ENCODE data around the gene GALNT11.

GALNT11 gene

DNA sequence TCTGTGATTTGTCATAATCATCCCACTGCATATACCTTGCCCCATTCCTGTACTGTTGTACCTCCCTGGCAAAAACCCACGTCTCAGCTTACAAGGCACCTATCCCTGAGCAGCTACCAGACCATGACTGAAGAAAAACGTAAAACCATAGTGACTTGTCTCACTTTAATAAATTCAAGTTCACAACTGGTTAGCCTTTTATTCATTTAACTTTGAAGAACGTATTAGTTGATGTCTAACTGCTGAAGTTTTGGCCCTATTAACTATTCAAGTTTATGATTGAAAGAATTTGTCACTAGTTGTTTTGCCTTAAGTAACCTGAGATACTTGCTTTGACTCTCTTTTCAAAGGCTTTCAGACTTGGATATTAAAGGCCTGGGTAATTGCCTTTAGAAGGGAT is 59.7 kb downstream of the GALNT11 start:
- Histone ChIP-seq H3K36me3 (ENCODE audit: control insufficient read depth in 5 of 5, insufficient read depth in 5 of 5, low read length in 5 of 5) (no peaks in the 10 kb centered on the region), H3K27ac (ENCODE audit: low read depth, low read length) (no peak overlapping the region), H3K9ac (ENCODE audit: low read length in 5 of 5) (no peak overlapping the region), H3K4me1 (ENCODE audit: control insufficient read depth in 5 of 5, insufficient read depth in 5 of 5, low read length in 5 of 5) (peaks cover 0 to 6% (median 3%) of the 10 kb centered on the region in 5 donors), H3K9me3 (ENCODE audit: control insufficient read depth in 5 of 5, low read length in 5 of 5) (peaks cover 0 to 11% (median 7%) of the 10 kb centered on the region in 5 donors), H3K4me3 (ENCODE audit: low read depth in 1 of 5, low read length in 5 of 5) (no peak overlapping the region), H3K27me3 (ENCODE audit: control insufficient read depth in 5 of 5, insufficient read depth in 4 of 5, low read length in 5 of 5) (no peaks in the 10 kb centered on the region)

DNA sequence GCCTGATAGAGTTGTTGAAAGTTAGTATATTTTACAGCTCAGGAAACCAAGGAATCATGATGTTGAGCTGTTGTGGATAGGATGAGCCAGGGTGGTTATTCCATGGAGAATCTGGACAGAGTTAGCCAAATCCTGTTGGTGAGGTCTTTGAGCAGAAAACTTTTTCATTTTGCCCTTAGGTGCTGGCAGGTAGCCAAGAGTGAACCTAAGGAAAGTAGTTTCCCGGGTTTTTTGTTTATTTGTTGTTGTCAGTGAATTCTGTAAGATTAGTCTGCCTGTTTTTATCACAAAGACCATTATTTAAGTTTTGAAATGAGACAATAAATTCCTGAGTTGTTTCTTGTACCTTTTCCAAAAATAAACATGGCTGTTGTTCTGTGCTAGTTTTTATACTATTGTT is 61.0 kb downstream of the GALNT11 start:
- Histone ChIP-seq H3K4me3 (ENCODE audit: low read depth in 1 of 5, low read length in 5 of 5) (no peak overlapping the region), H3K9me3 (ENCODE audit: control insufficient read depth in 5 of 5, low read length in 5 of 5) (peaks cover 0 to 11% (median 7%) of the 10 kb centered on the region in 5 donors), H3K27ac (ENCODE audit: low read depth, low read length) (no peak overlapping the region), H3K36me3 (ENCODE audit: control insufficient read depth in 5 of 5, insufficient read depth in 5 of 5, low read length in 5 of 5) (no peaks in the 10 kb centered on the region), H3K4me1 (ENCODE audit: control insufficient read depth in 5 of 5, insufficient read depth in 5 of 5, low read length in 5 of 5) (peaks cover 0 to 6% (median 3%) of the 10 kb centered on the region in 5 donors), H3K9ac (ENCODE audit: low read length in 5 of 5) (no peak overlapping the region), H3K27me3 (ENCODE audit: control insufficient read depth in 5 of 5, insufficient read depth in 4 of 5, low read length in 5 of 5) (no peaks in the 10 kb centered on the region)

DNA sequence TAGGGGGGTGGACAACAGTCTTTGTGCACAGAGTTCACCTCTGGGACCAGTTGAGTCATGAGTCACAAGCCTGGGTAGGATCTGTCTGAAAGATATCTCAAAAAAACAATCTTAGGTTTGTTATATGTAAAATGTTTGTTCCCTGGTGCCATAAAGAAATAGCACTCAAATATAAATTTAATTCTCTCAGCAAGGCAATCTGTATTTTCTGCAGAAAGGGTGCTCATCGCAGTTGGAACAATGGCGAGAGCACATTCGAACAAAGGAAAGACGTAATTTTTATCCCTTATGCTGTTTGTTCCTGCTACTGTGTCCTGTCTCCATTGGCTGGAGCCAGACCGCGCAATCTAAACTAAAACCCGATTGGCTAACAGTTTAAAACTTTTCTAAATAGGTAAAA is 63.7 kb downstream of the GALNT11 start:
- Histone ChIP-seq H3K9ac (ENCODE audit: low read length in 5 of 5) (no peak overlapping the region), H3K36me3 (ENCODE audit: control insufficient read depth in 5 of 5, insufficient read depth in 5 of 5, low read length in 5 of 5) (no peaks in the 10 kb centered on the region), H3K9me3 (ENCODE audit: control insufficient read depth in 5 of 5, low read length in 5 of 5) (peaks cover 0 to 11% (median 7%) of the 10 kb centered on the region in 5 donors), H3K4me3 (ENCODE audit: low read depth in 1 of 5, low read length in 5 of 5) (no peak overlapping the region), H3K4me1 (ENCODE audit: control insufficient read depth in 5 of 5, insufficient read depth in 5 of 5, low read length in 5 of 5) (peaks cover 0 to 6% (median 0%) of the 10 kb centered on the region in 5 donors), H3K27ac (ENCODE audit: low read depth, low read length) (no peak overlapping the region), H3K27me3 (ENCODE audit: control insufficient read depth in 5 of 5, insufficient read depth in 4 of 5, low read length in 5 of 5) (no peaks in the 10 kb centered on the region)

DNA sequence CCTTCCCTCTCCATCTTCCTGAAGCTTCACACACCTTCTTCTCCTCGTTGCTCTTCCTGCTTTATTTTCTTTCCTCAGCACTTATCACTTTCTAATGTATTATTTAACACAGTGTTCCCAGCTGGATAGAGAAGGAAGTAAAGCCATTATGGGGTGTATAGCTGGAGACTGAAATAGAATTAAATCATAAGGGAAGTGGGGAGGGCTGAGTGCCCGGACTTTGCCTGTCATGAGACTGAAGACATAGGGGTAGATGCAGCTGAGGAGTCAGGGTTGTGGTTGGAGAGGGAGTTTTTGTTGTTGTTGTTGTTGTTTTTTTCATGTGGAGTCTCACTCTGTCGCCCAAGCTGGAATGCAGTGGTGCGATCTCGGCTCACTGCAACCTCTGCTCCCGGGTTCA is 65.3 kb downstream of the GALNT11 start:
- peaks cover 0 to 11% (median 7%) of the 10 kb centered on the region in 5 donors for H3K9me3 ChIP-seq (ENCODE audit: control insufficient read depth in 5 of 5, low read length in 5 of 5)
- H3K36me3 ChIP-seq (ENCODE audit: control insufficient read depth in 5 of 5, insufficient read depth in 5 of 5, low read length in 5 of 5): peaks cover 0 to 3% (median 0%) of the 10 kb centered on the region in 5 donors
- no peak overlapping the region for H3K27ac ChIP-seq (ENCODE audit: low read depth, low read length)
- no peaks in the 10 kb centered on the region for H3K27me3 ChIP-seq (ENCODE audit: control insufficient read depth in 5 of 5, insufficient read depth in 4 of 5, low read length in 5 of 5)
- H3K4me1 ChIP-seq (ENCODE audit: control insufficient read depth in 5 of 5, insufficient read depth in 5 of 5, low read length in 5 of 5): peaks cover 0 to 6% (median 0%) of the 10 kb centered on the region in 5 donors
- no peak overlapping the region for H3K9ac ChIP-seq (ENCODE audit: low read length in 5 of 5)
- H3K4me3 ChIP-seq (ENCODE audit: low read depth in 1 of 5, low read length in 5 of 5): no peak overlapping the region

DNA sequence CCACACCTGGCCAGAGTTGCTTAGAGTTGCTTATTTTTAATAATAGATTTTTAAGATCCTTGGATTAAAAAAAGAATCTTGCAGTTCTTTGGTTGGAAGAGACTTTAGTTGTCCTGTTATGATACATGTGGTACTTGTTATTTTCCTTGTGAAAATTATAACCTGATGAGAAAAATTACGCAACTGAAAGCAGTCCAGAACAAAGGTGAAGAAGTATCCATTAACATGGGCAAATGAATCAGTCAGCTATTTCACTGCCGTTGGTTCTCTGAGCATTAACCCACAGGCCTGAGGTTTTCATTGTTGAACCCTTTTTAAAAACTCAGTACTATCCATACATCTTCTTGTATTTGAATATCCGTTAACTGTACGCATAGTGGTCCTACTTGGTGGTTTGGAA is 68.2 kb downstream of the GALNT11 start:
- H3K27me3 ChIP-seq (ENCODE audit: control insufficient read depth in 5 of 5, insufficient read depth in 4 of 5, low read length in 5 of 5): no peaks in the 10 kb centered on the region
- peaks cover 0 to 8% (median 5%) of the 10 kb centered on the region in 5 donors for H3K9me3 ChIP-seq (ENCODE audit: control insufficient read depth in 5 of 5, low read length in 5 of 5)
- peaks cover 0 to 5% (median 4%) of the 10 kb centered on the region in 5 donors for H3K36me3 ChIP-seq (ENCODE audit: control insufficient read depth in 5 of 5, insufficient read depth in 5 of 5, low read length in 5 of 5)
- H3K9ac ChIP-seq (ENCODE audit: low read length in 5 of 5): no peak overlapping the region
- H3K4me3 ChIP-seq (ENCODE audit: low read depth in 1 of 5, low read length in 5 of 5): no peak overlapping the region
- H3K27ac ChIP-seq (ENCODE audit: low read depth, low read length): no peak overlapping the region
- peaks cover 0 to 6% (median 0%) of the 10 kb centered on the region in 5 donors for H3K4me1 ChIP-seq (ENCODE audit: control insufficient read depth in 5 of 5, insufficient read depth in 5 of 5, low read length in 5 of 5)

DNA sequence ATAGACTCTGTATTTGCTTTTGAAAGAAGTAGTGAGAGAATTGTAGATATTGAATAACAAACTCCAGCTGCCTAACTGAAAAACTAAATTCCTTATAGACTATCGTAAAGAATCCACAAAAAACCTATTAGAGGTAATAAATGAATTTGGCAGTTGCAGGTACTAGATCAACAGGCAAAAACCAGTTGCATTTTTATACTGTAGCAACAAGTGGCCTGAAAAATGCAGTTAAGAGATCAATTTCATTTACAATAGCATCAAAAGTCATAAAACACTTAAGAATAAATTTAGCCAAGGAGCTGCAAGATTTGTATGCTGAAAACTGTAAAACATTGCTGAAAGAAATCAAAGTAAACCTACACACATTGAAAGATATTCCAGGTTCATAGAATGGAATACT is 70.3 kb downstream of the GALNT11 start:
- no peak overlapping the region for H3K4me3 ChIP-seq (ENCODE audit: low read depth in 1 of 5, low read length in 5 of 5)
- H3K4me1 ChIP-seq (ENCODE audit: control insufficient read depth in 5 of 5, insufficient read depth in 5 of 5, low read length in 5 of 5): peaks cover 0 to 3% (median 0%) of the 10 kb centered on the region in 5 donors

DNA sequence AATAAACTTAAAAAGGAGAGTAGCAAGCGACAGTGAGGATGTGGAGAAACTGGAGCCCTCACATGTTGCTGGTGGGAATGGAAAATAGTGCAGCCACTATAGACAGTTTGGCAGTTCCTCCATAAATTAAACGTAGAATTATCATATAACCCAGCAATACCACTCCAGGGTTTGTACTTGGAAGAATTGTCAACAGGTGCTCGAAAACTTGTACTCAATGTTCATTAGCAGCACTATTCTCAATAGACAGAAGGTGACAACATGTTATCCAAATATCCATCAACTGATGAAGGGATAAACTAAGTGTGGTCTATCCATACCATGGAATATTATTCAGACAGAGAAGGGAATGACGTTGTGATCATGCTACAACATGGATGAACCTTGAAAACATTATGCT is 71.9 kb downstream of the GALNT11 start:
- Histone ChIP-seq H3K27me3 (ENCODE audit: control insufficient read depth in 5 of 5, insufficient read depth in 4 of 5, low read length in 5 of 5) (no peaks in the 10 kb centered on the region), H3K4me3 (ENCODE audit: low read depth in 1 of 5, low read length in 5 of 5) (no peak overlapping the region), H3K9ac (ENCODE audit: low read length in 5 of 5) (no peak overlapping the region), H3K36me3 (ENCODE audit: control insufficient read depth in 5 of 5, insufficient read depth in 5 of 5, low read length in 5 of 5) (peaks cover 4 to 14% (median 11%) of the 10 kb centered on the region in 5 donors), H3K9me3 (ENCODE audit: control insufficient read depth in 5 of 5, low read length in 5 of 5) (no peaks in the 10 kb centered on the region), H3K27ac (ENCODE audit: low read depth, low read length) (no peak overlapping the region), H3K4me1 (ENCODE audit: control insufficient read depth in 5 of 5, insufficient read depth in 5 of 5, low read length in 5 of 5) (no peaks in the 10 kb centered on the region)

More for the DNA sequence above, 70.3 kb downstream of the GALNT11 start:
- no peaks in the 10 kb centered on the region for H3K9me3 ChIP-seq (ENCODE audit: control insufficient read depth in 5 of 5, low read length in 5 of 5)
- no peak overlapping the region for H3K27ac ChIP-seq (ENCODE audit: low read depth, low read length)
- H3K36me3 ChIP-seq (ENCODE audit: control insufficient read depth in 5 of 5, insufficient read depth in 5 of 5, low read length in 5 of 5): peaks cover 0 to 7% (median 6%) of the 10 kb centered on the region in 5 donors
- H3K9ac ChIP-seq (ENCODE audit: low read length in 5 of 5): no peak overlapping the region
- no peaks in the 10 kb centered on the region for H3K27me3 ChIP-seq (ENCODE audit: control insufficient read depth in 5 of 5, insufficient read depth in 4 of 5, low read length in 5 of 5)

DNA sequence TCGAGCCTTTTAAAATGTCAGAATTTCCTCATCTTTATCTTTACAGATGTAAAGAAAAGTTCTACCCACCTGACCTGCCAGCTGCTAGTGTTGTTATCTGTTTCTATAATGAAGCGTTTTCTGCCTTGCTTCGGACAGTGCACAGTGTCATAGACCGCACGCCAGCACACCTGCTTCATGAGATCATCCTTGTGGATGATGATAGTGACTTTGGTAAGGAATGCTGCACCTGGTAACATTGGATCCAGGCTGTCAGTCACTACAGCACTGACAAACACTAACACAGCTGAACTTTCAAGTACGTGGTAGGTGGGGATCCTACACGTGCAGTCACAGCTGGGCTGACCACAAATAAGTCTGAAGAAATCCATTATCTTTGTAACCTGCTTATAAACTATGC is 77.6 kb downstream of the GALNT11 start:
- Histone ChIP-seq H3K9me3 (ENCODE audit: control insufficient read depth in 5 of 5, low read length in 5 of 5) (no peaks in the 10 kb centered on the region), H3K27ac (ENCODE audit: low read depth, low read length) (no peak overlapping the region), H3K27me3 (ENCODE audit: control insufficient read depth in 5 of 5, insufficient read depth in 4 of 5, low read length in 5 of 5) (no peaks in the 10 kb centered on the region), H3K9ac (ENCODE audit: low read length in 5 of 5) (no peak overlapping the region), H3K36me3 (ENCODE audit: control insufficient read depth in 5 of 5, insufficient read depth in 5 of 5, low read length in 5 of 5) (peaks cover 20 to 43% (median 31%) of the 10 kb centered on the region in 5 donors), H3K4me3 (ENCODE audit: low read depth in 1 of 5, low read length in 5 of 5) (no peak overlapping the region), H3K4me1 (ENCODE audit: control insufficient read depth in 5 of 5, insufficient read depth in 5 of 5, low read length in 5 of 5) (no peaks in the 10 kb centered on the region)

DNA sequence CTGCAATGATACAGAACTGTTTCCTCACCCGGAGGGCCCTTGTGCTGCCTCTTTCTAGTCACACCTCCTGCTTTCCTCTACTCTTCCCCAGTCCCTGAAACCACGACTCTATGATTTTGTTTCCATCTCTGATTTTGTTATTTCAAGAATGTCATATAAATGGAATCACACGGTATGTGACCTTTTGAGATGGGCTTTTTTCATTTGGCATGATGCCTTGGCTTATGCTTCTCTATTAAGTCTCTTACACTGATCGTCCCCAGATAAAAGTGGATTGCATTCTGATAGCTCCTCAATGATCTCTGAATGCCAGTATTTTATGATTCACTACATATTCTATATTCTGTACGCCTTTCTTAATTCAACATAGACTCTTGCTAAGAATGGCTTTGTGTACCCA is 78.2 kb downstream of the GALNT11 start:
- H3K36me3 ChIP-seq (ENCODE audit: control insufficient read depth in 5 of 5, insufficient read depth in 5 of 5, low read length in 5 of 5): peaks cover 20 to 47% (median 33%) of the 10 kb centered on the region in 5 donors
- H3K4me1 ChIP-seq (ENCODE audit: control insufficient read depth in 5 of 5, insufficient read depth in 5 of 5, low read length in 5 of 5): no peaks in the 10 kb centered on the region
- no peaks in the 10 kb centered on the region for H3K9me3 ChIP-seq (ENCODE audit: control insufficient read depth in 5 of 5, low read length in 5 of 5)

DNA sequence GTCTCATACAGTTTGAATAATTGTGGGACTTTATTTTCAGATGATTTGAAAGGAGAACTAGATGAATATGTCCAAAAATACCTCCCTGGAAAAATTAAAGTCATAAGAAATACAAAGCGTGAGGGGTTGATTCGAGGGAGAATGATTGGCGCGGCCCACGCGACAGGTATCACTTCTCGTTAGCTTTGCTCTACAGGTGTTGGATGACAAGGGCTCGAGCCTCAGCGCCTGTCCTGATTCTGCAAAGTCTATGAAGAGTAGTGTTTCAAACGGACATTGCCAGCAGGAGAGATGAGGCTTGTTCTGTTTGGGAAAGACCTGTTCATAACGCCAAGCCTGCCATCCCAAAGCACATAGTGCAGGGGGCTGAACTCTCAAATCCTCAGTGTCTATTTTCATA is 79.7 kb downstream of the GALNT11 start:
- Histone ChIP-seq H3K36me3 (ENCODE audit: control insufficient read depth in 5 of 5, insufficient read depth in 5 of 5, low read length in 5 of 5) (peaks cover 24 to 58% (median 35%) of the 10 kb centered on the region in 5 donors), H3K27ac (ENCODE audit: low read depth, low read length) (no peak overlapping the region), H3K9ac (ENCODE audit: low read length in 5 of 5) (no peak overlapping the region), H3K4me1 (ENCODE audit: control insufficient read depth in 5 of 5, insufficient read depth in 5 of 5, low read length in 5 of 5) (no peaks in the 10 kb centered on the region), H3K4me3 (ENCODE audit: low read depth in 1 of 5, low read length in 5 of 5) (no peak overlapping the region), H3K27me3 (ENCODE audit: control insufficient read depth in 5 of 5, insufficient read depth in 4 of 5, low read length in 5 of 5) (no peaks in the 10 kb centered on the region), H3K9me3 (ENCODE audit: control insufficient read depth in 5 of 5, low read length in 5 of 5) (no peaks in the 10 kb centered on the region)

More for the DNA sequence above, 78.2 kb downstream of the GALNT11 start:
- Histone ChIP-seq H3K9ac (ENCODE audit: low read length in 5 of 5) (no peak overlapping the region), H3K27ac (ENCODE audit: low read depth, low read length) (no peak overlapping the region), H3K4me3 (ENCODE audit: low read depth in 1 of 5, low read length in 5 of 5) (no peak overlapping the region), H3K27me3 (ENCODE audit: control insufficient read depth in 5 of 5, insufficient read depth in 4 of 5, low read length in 5 of 5) (no peaks in the 10 kb centered on the region)

Measured in subcutaneous abdominal adipose tissue (tissue), 5 donors.